IMR-90 (cell line): ENCODE measurements around the gene MOB3A. TPM values are rescaled to one million over a fixed set of nuclear protein-coding genes. Genes with fewer than 3 reads are reported as not detected.
A peak's percentile ranks its signal among the peaks of the same experiment; 100 is the strongest.

Experiments
- ATAC-seq: fragments of 200-7000 bp; cut with Tn5 transposase; 2 replicates; pipeline ENCODE4 v1.9.1; 2020; ENCODE audit warnings: low read depth, mild to moderate bottlenecking, moderate library complexity
- BruUV-seq: library from RNA; stranded (reverse); fragments of 400-500 nt; replicated peaks from 2 replicates; lab custom pipeline; 2021; lab: Mats Ljungman, UMichigan
- CTCF ChIA-PET: fragments of 300-600 bp; formaldehyde crosslinking; extraction: SDS; loops from one replicate; lab custom pipeline; 2021; ENCODE audit warnings: antibody characterized with exemption; lab: Yijun Ruan, JAX
- POLR2A ChIA-PET: fragments of 300-600 bp; sonication (Branson Sonifier 250); formaldehyde crosslinking; loops from one replicate; lab custom pipeline; 2022; ENCODE audit warnings: antibody characterized with exemption; ENCODE audit not compliant: unreplicated experiment; lab: Charles Lee
- DNase-seq: peaks from one replicate; pipeline ENCODE4 v3.0.0; 2013
- H2AFZ ChIP-seq: replicated peaks from 2 replicates; pipeline ENCODE3; 2013; ENCODE audit warnings: low read length, mild to moderate bottlenecking; ENCODE audit not compliant: poor library complexity
- H2AK5ac ChIP-seq: 2 replicates; pipeline ENCODE4 v1.6.1; 2013; ENCODE audit warnings: low read depth, low read length, inconsistent platforms
- H2AK9ac ChIP-seq: replicated peaks from 2 replicates; pipeline ENCODE3; 2013; ENCODE audit warnings: mild to moderate bottlenecking, low read depth, low read length, moderate library complexity; ENCODE audit not compliant: poor library complexity
- H2BK120ac ChIP-seq: 2 replicates; pipeline ENCODE4 v1.6.1; 2013; ENCODE audit warnings: low read depth, low read length, inconsistent platforms
- H2BK15ac ChIP-seq: 3 replicates; pipeline ENCODE4 v1.6.1; 2013; ENCODE audit warnings: low read depth, low read length, inconsistent platforms
- H2BK20ac ChIP-seq: 2 replicates; pipeline ENCODE4 v1.6.1; 2013; ENCODE audit warnings: low read depth, mild to moderate bottlenecking, inconsistent platforms, low read length, moderate library complexity
- H2BK5ac ChIP-seq: 2 replicates; pipeline ENCODE4 v1.6.1; 2013; ENCODE audit warnings: mild to moderate bottlenecking, low read depth, low read length, inconsistent platforms; ENCODE audit not compliant: poor library complexity, severe bottlenecking
- H3K14ac ChIP-seq: replicated peaks from 2 replicates; pipeline ENCODE4 v1.6.1; 2013; ENCODE audit warnings: low read depth, low read length, inconsistent platforms
- H3K18ac ChIP-seq: 2 replicates; pipeline ENCODE4 v1.6.1; 2013; ENCODE audit warnings: low read depth, low read length, control low read depth
- H3K23ac ChIP-seq: 2 replicates; pipeline ENCODE4 v1.6.1; 2013; ENCODE audit warnings: low read depth, low read length, inconsistent platforms
- H3K27ac ChIP-seq: 2 replicates; pipeline ENCODE4 v1.5.1; 2013; ENCODE audit warnings: mild to moderate bottlenecking, control low read depth, low read length; ENCODE audit not compliant: insufficient read depth
- H3K27me3 ChIP-seq: 2 replicates; pipeline ENCODE4 v1.6.1; 2013; ENCODE audit warnings: low read length; ENCODE audit not compliant: control insufficient read depth, insufficient read depth
- H3K36me3 ChIP-seq: 2 replicates; pipeline ENCODE4 v1.6.1; 2013; ENCODE audit warnings: low read length, mixed read lengths; ENCODE audit not compliant: control insufficient read depth, insufficient read depth
- H3K4ac ChIP-seq: 2 replicates; pipeline ENCODE4 v1.6.1; 2013; ENCODE audit warnings: low read depth, low read length, inconsistent platforms
- H3K4me1 ChIP-seq: 2 replicates; pipeline ENCODE4 v1.6.1; 2013; ENCODE audit warnings: low read length, mixed read lengths; ENCODE audit not compliant: control insufficient read depth, insufficient read depth
- H3K4me2 ChIP-seq: 2 replicates; pipeline ENCODE4 v1.6.1; 2013; ENCODE audit warnings: low read depth, mild to moderate bottlenecking, control low read depth, low read length, moderate library complexity
- H3K4me3 ChIP-seq: 2 replicates; pipeline ENCODE4 v1.5.1; 2013; ENCODE audit warnings: low read depth, mild to moderate bottlenecking, control low read depth, low read length, moderate library complexity; ENCODE audit not compliant: insufficient read depth
- H3K56ac ChIP-seq: 2 replicates; pipeline ENCODE4 v1.6.1; 2013; ENCODE audit warnings: low read length, inconsistent platforms; ENCODE audit not compliant: insufficient read depth; ENCODE audit errors: extremely low read depth
- H3K79me1 ChIP-seq, 2 experiments: 2 replicates each; pipeline ENCODE4 v1.6.1; 2013; ENCODE audit warnings: low read length in 2 of 2, inconsistent platforms in 1 of 2, low read depth in 1 of 2
- H3K9ac ChIP-seq: 2 replicates; pipeline ENCODE4 v1.6.1; 2013; ENCODE audit warnings: low read depth, low read length, control low read depth
- H3K9me1 ChIP-seq: 2 replicates; pipeline ENCODE4 v1.6.1; 2013; ENCODE audit warnings: low read length, inconsistent platforms; ENCODE audit not compliant: insufficient read depth
- H3K9me3 ChIP-seq: 2 replicates; pipeline ENCODE4 v1.6.1; 2013; ENCODE audit warnings: low read length; ENCODE audit not compliant: control insufficient read depth, insufficient read depth
- H4K20me1 ChIP-seq: 2 replicates; pipeline ENCODE4 v1.6.1; 2013; ENCODE audit warnings: low read length, inconsistent platforms; ENCODE audit not compliant: insufficient read depth
- H4K5ac ChIP-seq: 2 replicates; pipeline ENCODE4 v1.6.1; 2013; ENCODE audit warnings: mild to moderate bottlenecking, low read depth, low read length, control low read depth
- H4K8ac ChIP-seq, 2 experiments: 2 replicates each; pipeline ENCODE4 v1.6.1; 2013; ENCODE audit warnings: low read depth in 2 of 2, low read length in 2 of 2, control low read depth in 1 of 2, inconsistent platforms in 1 of 2
- H4K91ac ChIP-seq: 2 replicates; pipeline ENCODE4 v1.6.1; 2013; ENCODE audit warnings: low read depth, low read length, inconsistent platforms; ENCODE audit not compliant: insufficient read depth
- BHLHE40 ChIP-seq: fragments of 150-350 bp; IDR thresholded peaks from 2 replicates; pipeline ENCODE4 v1.6.1; 2016; ENCODE audit warnings: mild to moderate bottlenecking, low read depth, low read length
- CEBPB ChIP-seq: IDR thresholded peaks from 2 replicates; pipeline ENCODE4 v1.6.1; 2012; ENCODE audit warnings: low read depth, low read length, improper control_type of control experiment
- CHD1 ChIP-seq: IDR thresholded peaks from 2 replicates; pipeline ENCODE4 v1.6.1; 2012; ENCODE audit warnings: low read depth, low read length, improper control_type of control experiment
- FOS ChIP-seq: fragments of 150-350 bp; IDR thresholded peaks from 2 replicates; pipeline ENCODE4 v1.6.1; 2016; ENCODE audit warnings: low read depth, low read length
- MAFK ChIP-seq: IDR thresholded peaks from 2 replicates; pipeline ENCODE4 v1.6.1; 2012; ENCODE audit warnings: low read depth, low read length, improper control_type of control experiment
- MAZ ChIP-seq: IDR thresholded peaks from 2 replicates; pipeline ENCODE4 v1.6.1; 2012; ENCODE audit warnings: low read depth, mild to moderate bottlenecking, low read length, improper control_type of control experiment, moderate library complexity, borderline replicate concordance
- POLR2A ChIP-seq: IDR thresholded peaks from 2 replicates; pipeline ENCODE4 v1.6.1; 2012; ENCODE audit warnings: mild to moderate bottlenecking, low read depth, low read length
- SMC3 ChIP-seq: fragments of 150-350 bp; IDR thresholded peaks from 2 replicates; pipeline ENCODE4 v1.6.1; 2016; ENCODE audit warnings: low read depth, mild to moderate bottlenecking, antibody characterized with exemption, low read length, moderate library complexity
- USF2 ChIP-seq: fragments of 150-350 bp; IDR thresholded peaks from 2 replicates; pipeline ENCODE4 v1.6.1; 2017; ENCODE audit warnings: mild to moderate bottlenecking, antibody characterized with exemption, low read length, low read depth
- WGBS, 2 experiments: methylation state at CpG; one replicate each; pipeline versions ENCODE4 v1.1.5 to v1.1.7; 2013; ENCODE audit warnings: missing lambda C conversion rate in 2 of 2; ENCODE audit not compliant: insufficient read length in 1 of 2; ENCODE audit errors: extremely low coverage in 2 of 2; 5-methylcytosine and 5-hydroxymethylcytosine counted together
- dilution Hi-C: fragments of 300-500 bp; cut with HindIII; formaldehyde crosslinking; loops from one replicate; pipeline ENCODE4 v1.14.3; 2018; ENCODE audit warnings: low sequenced_read_pairs; ENCODE audit not compliant: unreplicated experiment
- in situ Hi-C: fragments of 300-500 bp; cut with MboI; formaldehyde crosslinking; loops from 3 replicates; pipeline ENCODE4 v1.14.3; 2019; ENCODE audit warnings: low sequenced_read_pairs, inconsistent platforms, mixed read lengths
- intact Hi-C: fragments of 100-400 bp; cut with micrococcal nuclease; formaldehyde crosslinking; loops from 2 replicates; pipeline ENCODE4 v1.10.0; 2022
- polyA plus RNA-seq, 3 experiments: library from polyadenylated mRNA; depleted of rRNA; stranded (reverse); fragments of >200 nt; gene quantifications; 2 replicates each; pipeline ENCODE4 v1.2.3, GENCODE V29; 2012; ENCODE audit warnings: low replicate concordance in 1 of 3
- total RNA-seq: library from RNA; depleted of rRNA; stranded (reverse); fragments of >200 nt; gene quantifications from 2 replicates; pipeline ENCODE4 v1.2.3, GENCODE V29; 2012

MOB3A gene
- total and polyA plus RNA-seq, 2 of the 4 experiments (the other 2 are of a cell fraction): 9.3 to 26.5 TPM

- Histone ChIP-seq H3K23ac (no peak overlapping the region), H3K4me3 (no peak overlapping the region), H3K9me3 (no peaks in the 10 kb centered on the region), H3K4ac (no peak overlapping the region), H2BK5ac (no peak overlapping the region), H4K8ac (no peak overlapping the region), H2AK9ac (peak overlapping the region; percentile 13), H2BK15ac (no peak overlapping the region), H3K4me2 (no peak overlapping the region), H4K91ac (no peak overlapping the region), H2AFZ (no peak overlapping the region), H3K14ac (no peak overlapping the region), H3K27ac (no peak overlapping the region), H3K79me1 (peaks cover 10 to 71% of the 10 kb centered on the region in 2 experiments; a peak in 3 of 4 replicates), H3K27me3 (no peaks in the 10 kb centered on the region), H2AK5ac (no peak overlapping the region), H4K20me1 (peaks cover 62% of the 10 kb centered on the region), H3K9ac (no peak overlapping the region), H3K36me3 (peaks cover 38% of the 10 kb centered on the region), H2BK20ac (no peak overlapping the region), H3K4me1 (peaks cover 32% of the 10 kb centered on the region), H4K5ac (no peak overlapping the region), H3K18ac (no peak overlapping the region), H3K56ac (no peak overlapping the region), H3K9me1 (0 out of 2 replicates have a peak, but pooled peaks cover 4% of the 10 kb centered on the region), H2BK120ac (no peak overlapping the region)
- in situ Hi-C loops (no loop called here), intact Hi-C loops (no loop called here), dilution Hi-C loops (no loop called here)
- BruUV-seq: no TSS peak
- WGBS, 2 experiments: 99% methylated on average over 15 of the region's 50 CpGs; no CpG with 5 or more reads in 1 of the 2 experiments
- POLR2A ChIA-PET: no interaction called here
- CTCF ChIA-PET: no interaction called here
- ATAC-seq (no peak), DNase-seq (no peak)
- TF ChIP-seq BHLHE40 (no peak), MAFK (no peak), MAZ (no peak), CHD1 (no peak), SMC3 (no peak), CEBPB (no peak), FOS (no peak), POLR2A (no peak), USF2 (no peak)
Observed at GRCh38 chr19:2046046-2046907, 49.8 kb downstream of the MOB3A start.
